Measurements from ENCODE around the gene B3GNT9. TPM values are rescaled to one million over a fixed set of nuclear protein-coding genes. Genes with fewer than 3 reads are reported as not detected.

The B3GNT9 gene
- total RNA-seq, 1 experiment from 2014 or later, result 11.5 TPM

DNA sequence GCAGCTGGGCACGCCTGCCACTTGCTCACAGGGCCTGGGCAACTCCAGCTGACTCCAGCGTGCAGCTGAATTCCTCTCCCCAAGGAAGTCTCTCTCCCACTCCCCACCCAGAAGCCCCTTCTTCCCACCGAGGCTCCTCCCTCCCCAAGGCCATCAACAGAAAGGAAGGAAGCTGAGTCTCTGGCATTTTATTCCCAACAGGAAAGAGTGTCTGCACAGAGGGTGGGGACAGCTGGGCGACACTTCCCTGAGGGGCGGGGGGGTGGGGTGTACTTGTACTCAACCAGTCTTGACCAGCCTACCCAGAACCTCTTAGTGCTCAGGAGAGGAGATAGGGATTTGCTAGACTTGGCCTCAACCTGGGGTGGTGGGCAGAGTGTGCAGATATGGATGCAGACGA is 39.2 kb upstream of the B3GNT9 start, which contains the start of gene EXOC3L1:
Gene EXOC3L1, minus strand, starts transcription at position 96 of the 400 bp plus-strand sequence. CDS start 460 bp downstream, outside the sequence.
- no peak for ATAC-seq
- POLR2A ChIA-PET, result no interaction called here

DNA sequence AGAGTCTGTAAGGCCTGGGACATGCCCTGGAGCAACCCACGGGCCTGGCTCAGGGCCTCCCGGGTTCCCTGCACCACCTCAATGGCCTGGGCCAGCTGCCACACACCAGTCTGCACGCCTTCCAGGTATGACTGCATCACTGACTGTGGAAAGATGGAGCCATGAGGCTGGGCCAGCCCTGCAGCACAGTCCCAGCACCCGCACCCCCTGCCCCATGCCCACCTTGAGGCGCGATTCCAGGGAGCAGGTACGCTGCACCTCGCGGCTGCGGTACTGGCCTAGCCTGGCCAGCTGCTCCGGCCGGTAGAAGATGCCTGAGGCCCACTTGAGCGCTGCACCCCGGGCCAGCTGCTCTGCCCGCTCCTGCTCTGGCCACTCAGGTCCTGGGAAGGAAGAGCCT is 38.0 kb upstream of the B3GNT9 start:
- ChIA-PET POLR2A (no interaction called here), CTCF (interaction anchor here (0.5 kb wide), 1 partner anchor 168 kb away, joined by 4 read pairs; no protein-coding TSS in a partner anchor)
- peaks cover 12% of the 10 kb centered on the region; the same call in 1 of the 2 replicates for H3K36me3 ChIP-seq (ENCODE audit: control insufficient read depth, insufficient read depth, low read length)
- no peak overlapping the region for H3K27ac ChIP-seq (ENCODE audit: low read length)
- peaks cover 9% of the 10 kb centered on the region for H3K4me1 ChIP-seq (ENCODE audit: control insufficient read depth, insufficient read depth, low read length)
- H3K27me3 ChIP-seq (ENCODE audit: control insufficient read depth, insufficient read depth, low read length), result no peaks in the 10 kb centered on the region
- TF ChIP-seq SIN3A (IDR thresholded peaks at IDR 0.05; ENCODE audit: borderline replicate concordance, insufficient read depth, low read depth, low read length), result no peak
- TF ChIP-seq, protein P1, sequence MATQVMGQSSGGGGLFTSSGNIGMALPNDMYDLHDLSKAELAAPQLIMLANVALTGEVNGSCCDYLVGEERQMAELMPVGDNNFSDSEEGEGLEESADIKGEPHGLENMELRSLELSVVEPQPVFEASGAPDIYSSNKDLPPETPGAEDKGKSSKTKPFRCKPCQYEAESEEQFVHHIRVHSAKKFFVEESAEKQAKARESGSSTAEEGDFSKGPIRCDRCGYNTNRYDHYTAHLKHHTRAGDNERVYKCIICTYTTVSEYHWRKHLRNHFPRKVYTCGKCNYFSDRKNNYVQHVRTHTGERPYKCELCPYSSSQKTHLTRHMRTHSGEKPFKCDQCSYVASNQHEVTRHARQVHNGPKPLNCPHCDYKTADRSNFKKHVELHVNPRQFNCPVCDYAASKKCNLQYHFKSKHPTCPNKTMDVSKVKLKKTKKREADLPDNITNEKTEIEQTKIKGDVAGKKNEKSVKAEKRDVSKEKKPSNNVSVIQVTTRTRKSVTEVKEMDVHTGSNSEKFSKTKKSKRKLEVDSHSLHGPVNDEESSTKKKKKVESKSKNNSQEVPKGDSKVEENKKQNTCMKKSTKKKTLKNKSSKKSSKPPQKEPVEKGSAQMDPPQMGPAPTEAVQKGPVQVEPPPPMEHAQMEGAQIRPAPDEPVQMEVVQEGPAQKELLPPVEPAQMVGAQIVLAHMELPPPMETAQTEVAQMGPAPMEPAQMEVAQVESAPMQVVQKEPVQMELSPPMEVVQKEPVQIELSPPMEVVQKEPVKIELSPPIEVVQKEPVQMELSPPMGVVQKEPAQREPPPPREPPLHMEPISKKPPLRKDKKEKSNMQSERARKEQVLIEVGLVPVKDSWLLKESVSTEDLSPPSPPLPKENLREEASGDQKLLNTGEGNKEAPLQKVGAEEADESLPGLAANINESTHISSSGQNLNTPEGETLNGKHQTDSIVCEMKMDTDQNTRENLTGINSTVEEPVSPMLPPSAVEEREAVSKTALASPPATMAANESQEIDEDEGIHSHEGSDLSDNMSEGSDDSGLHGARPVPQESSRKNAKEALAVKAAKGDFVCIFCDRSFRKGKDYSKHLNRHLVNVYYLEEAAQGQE (IDR thresholded peaks at IDR 0.05; ENCODE audit: insufficient read depth in 1 of 2, low read depth in 2 of 2, low read length in 1 of 2), result no peak
- no peak for TF ChIP-seq TCF7L2 (IDR thresholded peaks at IDR 0.05; ENCODE audit: low read depth, low read length)
- TF ChIP-seq, protein P2, sequence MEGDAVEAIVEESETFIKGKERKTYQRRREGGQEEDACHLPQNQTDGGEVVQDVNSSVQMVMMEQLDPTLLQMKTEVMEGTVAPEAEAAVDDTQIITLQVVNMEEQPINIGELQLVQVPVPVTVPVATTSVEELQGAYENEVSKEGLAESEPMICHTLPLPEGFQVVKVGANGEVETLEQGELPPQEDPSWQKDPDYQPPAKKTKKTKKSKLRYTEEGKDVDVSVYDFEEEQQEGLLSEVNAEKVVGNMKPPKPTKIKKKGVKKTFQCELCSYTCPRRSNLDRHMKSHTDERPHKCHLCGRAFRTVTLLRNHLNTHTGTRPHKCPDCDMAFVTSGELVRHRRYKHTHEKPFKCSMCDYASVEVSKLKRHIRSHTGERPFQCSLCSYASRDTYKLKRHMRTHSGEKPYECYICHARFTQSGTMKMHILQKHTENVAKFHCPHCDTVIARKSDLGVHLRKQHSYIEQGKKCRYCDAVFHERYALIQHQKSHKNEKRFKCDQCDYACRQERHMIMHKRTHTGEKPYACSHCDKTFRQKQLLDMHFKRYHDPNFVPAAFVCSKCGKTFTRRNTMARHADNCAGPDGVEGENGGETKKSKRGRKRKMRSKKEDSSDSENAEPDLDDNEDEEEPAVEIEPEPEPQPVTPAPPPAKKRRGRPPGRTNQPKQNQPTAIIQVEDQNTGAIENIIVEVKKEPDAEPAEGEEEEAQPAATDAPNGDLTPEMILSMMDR (IDR thresholded peaks at IDR 0.05), result no peak
- TF ChIP-seq POLR2AphosphoS5 (IDR thresholded peaks at IDR 0.05; ENCODE audit: low read depth, low read length), result no peak
- no peak for DNase-seq (ENCODE audit: low read depth, low spot score)
- in situ Hi-C loops (cut with HindIII; ENCODE audit: low pct_unique_long_range_greater_than_20kb, low sequenced_read_pairs), result no loop called here
- no TSS peak for BruUV-seq (replicated peaks)
- H3K9me3 ChIP-seq (ENCODE audit: control insufficient read depth, insufficient read depth, low read depth, low read length), result no peaks in the 10 kb centered on the region
- no peak for ATAC-seq
- H3K4me3 ChIP-seq (ENCODE audit: low read depth in 2 of 2, low read length in 2 of 2), result no peak overlapping the region
- intact Hi-C loops (cut with micrococcal nuclease; ENCODE audit: unreplicated experiment), result loop anchor here (10.0 kb wide), 1 partner anchor 234 kb away; no protein-coding TSS in a partner anchor

More for the DNA sequence above, 39.2 kb upstream of the B3GNT9 start, which contains the start of gene EXOC3L1:
- no TSS peak for BruUV-seq (replicated peaks)
- CTCF ChIA-PET, result interaction anchor here (0.8 kb wide), 1 partner anchor 8 kb away, joined by 3 read pairs; no protein-coding TSS in a partner anchor
- H3K4me1 ChIP-seq (ENCODE audit: control insufficient read depth, insufficient read depth, low read length), result peaks cover 9% of the 10 kb centered on the region
- in situ Hi-C loops (cut with HindIII; ENCODE audit: low pct_unique_long_range_greater_than_20kb, low sequenced_read_pairs) (no loop called here), intact Hi-C loops (cut with micrococcal nuclease; ENCODE audit: unreplicated experiment) (no loop called here)
- H3K36me3 ChIP-seq (ENCODE audit: control insufficient read depth, insufficient read depth, low read length), result peaks cover 14% of the 10 kb centered on the region; the same call in 1 of the 2 replicates
- no peak within 1 kb of the TSS for H3K27ac ChIP-seq (ENCODE audit: low read length)
- H3K4me3 ChIP-seq (ENCODE audit: low read depth in 2 of 2, low read length in 2 of 2), result no peak within 1 kb of the TSS
- H3K27me3 ChIP-seq (ENCODE audit: control insufficient read depth, insufficient read depth, low read length), result no peaks in the 10 kb centered on the region
- TF ChIP-seq, protein P2 (IDR thresholded peaks at IDR 0.05), result no peak
- TF ChIP-seq, protein P1 (IDR thresholded peaks at IDR 0.05; ENCODE audit: insufficient read depth in 1 of 2, low read depth in 2 of 2, low read length in 1 of 2), result no peak
- TF ChIP-seq TCF7L2 (IDR thresholded peaks at IDR 0.05; ENCODE audit: low read depth, low read length), result no peak
- TF ChIP-seq SIN3A (IDR thresholded peaks at IDR 0.05; ENCODE audit: borderline replicate concordance, insufficient read depth, low read depth, low read length), result no peak
- TF ChIP-seq POLR2AphosphoS5 (IDR thresholded peaks at IDR 0.05; ENCODE audit: low read depth, low read length), result no peak
- no peak for DNase-seq (ENCODE audit: low read depth, low spot score)
- no peaks in the 10 kb centered on the region for H3K9me3 ChIP-seq (ENCODE audit: control insufficient read depth, insufficient read depth, low read depth, low read length)

Measured in Panc1 (cell line).